Epithelial cell of esophagus (primary cell): ENCODE data around the gene CFAP46.

ENCODE experiments used
- DNase-seq: peaks from one replicate; pipeline ENCODE4 v3.0.0; 2010; ENCODE audit warnings: low read depth
- H3K4me3 ChIP-seq: 2 replicates; pipeline ENCODE4 v1.5.1; 2011; ENCODE audit warnings: mild to moderate bottlenecking, low read length, control low read depth
- CTCF ChIP-seq: IDR thresholded peaks from 2 replicates; pipeline ENCODE4 v1.5.1; 2011; ENCODE audit warnings: low read depth, mild to moderate bottlenecking, low read length, control low read depth, inconsistent platforms; ENCODE audit not compliant: insufficient read depth; ENCODE audit errors: missing control alignments

CFAP46 gene

GRCh38 chr10:132860532-132860931, 81.8 kb downstream of the CFAP46 start:
- DNase-seq: no peak
- H3K4me3 ChIP-seq: no peak overlapping the region
- TF ChIP-seq CTCF: no peak

GRCh38 chr10:132859084-132859855, 83.1 kb downstream of the CFAP46 start:
- H3K4me3 ChIP-seq: no peak overlapping the region
- no peak for TF ChIP-seq CTCF
- no peak for DNase-seq

- no peak for DNase-seq
- TF ChIP-seq CTCF: no peak
- H3K4me3 ChIP-seq: no peak overlapping the region
Observed at GRCh38 chr10:132858121-132859081, 84.0 kb downstream of the CFAP46 start.

GRCh38 chr10:132856869-132857524, 85.4 kb downstream of the CFAP46 start:
- no peak overlapping the region for H3K4me3 ChIP-seq
- TF ChIP-seq CTCF: no peak
- no peak for DNase-seq

GRCh38 chr10:132855889-132856288, 86.5 kb downstream of the CFAP46 start:
- H3K4me3 ChIP-seq: no peak overlapping the region
- TF ChIP-seq CTCF: no peak
- DNase-seq: no peak

GRCh38 chr10:132851451-132851850, 90.9 kb downstream of the CFAP46 start:
- TF ChIP-seq CTCF: no peak
- no peak for DNase-seq
- H3K4me3 ChIP-seq: no peak overlapping the region
